ENCODE measurements around the gene C17orf58. TPM values are rescaled to one million over a fixed set of nuclear protein-coding genes. Genes with fewer than 3 reads are reported as not detected.

C17orf58 gene
- polyA plus RNA-seq, 2 of the 4 experiments (the other 2 are of a cell fraction) = 11.2 to 20.0 TPM

DNA sequence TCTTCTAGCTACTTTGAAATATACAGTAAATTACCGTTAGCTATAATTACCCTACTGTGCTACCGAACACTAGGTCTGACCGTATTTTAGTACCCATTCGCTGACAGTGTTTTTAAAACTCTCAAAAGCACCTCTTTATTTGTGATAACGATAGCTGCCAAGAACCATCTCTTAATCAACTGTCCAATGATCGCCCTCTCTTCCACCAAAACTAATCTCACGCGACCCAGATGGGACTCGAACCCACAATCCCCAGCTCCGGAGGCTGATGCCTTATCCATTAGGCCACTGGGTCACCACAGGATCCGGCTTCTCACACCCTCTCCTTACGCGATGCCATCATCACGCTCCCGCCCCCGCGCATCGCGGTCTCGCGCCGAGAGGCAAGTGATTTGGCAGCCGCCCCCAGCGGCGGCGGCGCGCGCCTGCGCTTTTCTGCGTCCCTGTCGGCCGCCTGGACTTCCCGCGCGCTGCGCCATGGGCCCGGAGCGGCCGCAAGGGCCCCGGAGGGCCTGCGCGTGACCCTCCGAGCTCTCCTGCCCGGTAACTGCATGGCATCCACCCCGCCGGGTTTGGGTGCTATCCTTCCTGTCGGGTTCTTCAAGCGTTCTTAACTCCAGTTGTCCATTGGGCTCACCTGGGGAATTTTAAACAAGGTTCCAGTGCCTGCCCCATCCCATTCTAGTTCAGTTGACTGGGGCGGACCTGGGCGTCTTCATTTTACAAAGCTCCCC, 23.6 kb upstream of the C17orf58 start (continued):
- TF ChIP-seq MAFK (IDR thresholded peaks at IDR 0.05; ENCODE audit: partially characterized antibody) = no peak
- peak; percentile 96; the same call in 1 of the 2 replicates for TF ChIP-seq MAZ (IDR thresholded peaks at IDR 0.05; ENCODE audit: borderline replicate concordance, low read depth, low read length)
- TF ChIP-seq HOXB13 (CRISPR knock-in tag; IDR thresholded peaks at IDR 0.05; ENCODE audit: low read depth) = peak; percentile 73; the same call in 1 of the 2 replicates
- no peak for TF ChIP-seq ATOH8 (CRISPR knock-in tag; IDR thresholded peaks at IDR 0.05; ENCODE audit: low read depth)
- no peak; the same call in 1 of the 2 replicates for TF ChIP-seq NPAS2 (CRISPR knock-in tag; IDR thresholded peaks at IDR 0.05; ENCODE audit: borderline replicate concordance)
- TF ChIP-seq EHF (CRISPR knock-in tag; IDR thresholded peaks at IDR 0.05) = peak; percentile 79; the same call in 1 of the 2 replicates
- TF ChIP-seq FOXS1 (CRISPR knock-in tag; IDR thresholded peaks at IDR 0.05) = peak; percentile 10; the same call in 1 of the 2 replicates
- no peak for TF ChIP-seq TFCP2L1 (CRISPR knock-in tag; IDR thresholded peaks at IDR 0.05)
- TF ChIP-seq EP300 (IDR thresholded peaks at IDR 0.05) = no peak
- 0 out of 2 replicates have a peak, but pooled peaks have one; percentile 20 for TF ChIP-seq RFX5 (IDR thresholded peaks at IDR 0.05)
- TF ChIP-seq KDM1A (IDR thresholded peaks at IDR 0.05; ENCODE audit: low read depth) = no peak
- peak; percentile 55 for TF ChIP-seq REST (IDR thresholded peaks at IDR 0.05)
- 0 out of 2 replicates have a peak, but pooled peaks have one; percentile 27 for TF ChIP-seq RNF2 (IDR thresholded peaks at IDR 0.05; ENCODE audit: borderline replicate concordance, low read depth)
- TF ChIP-seq ZC3H11A (IDR thresholded peaks at IDR 0.05) = no peak
- TF ChIP-seq CBX8 (IDR thresholded peaks at IDR 0.05) = no peak
- no peak for TF ChIP-seq BHLHE40 (IDR thresholded peaks at IDR 0.05; ENCODE audit: low read depth, low read length)
- TF ChIP-seq HDAC2 (IDR thresholded peaks at IDR 0.05) = no peak
- peak; percentile 83 to 88 for TF ChIP-seq JUN (IDR thresholded peaks at IDR 0.05)
- peak; percentile 79 for TF ChIP-seq TP53 (CRISPR knock-in tag; IDR thresholded peaks at IDR 0.05)
- no peak for TF ChIP-seq KDM5A (IDR thresholded peaks at IDR 0.05)
- no peak for TF ChIP-seq RARB (CRISPR knock-in tag; IDR thresholded peaks at IDR 0.05)
- no peak for TF ChIP-seq ZNF302 (CRISPR knock-in tag; IDR thresholded peaks at IDR 0.05)
- TF ChIP-seq HOXA7 (CRISPR knock-in tag; IDR thresholded peaks at IDR 0.05) = no peak
- peak; percentile 93; the same call in 1 of the 2 replicates for TF ChIP-seq HMGXB4 (CRISPR knock-in tag; IDR thresholded peaks at IDR 0.05; ENCODE audit: borderline replicate concordance)
